Measurements from ENCODE around the gene RNF167. TPM values are rescaled to one million over a fixed set of nuclear protein-coding genes. Genes with fewer than 3 reads are reported as not detected.

Gene RNF167
- total and polyA plus RNA-seq, 2 of the 8 experiments (the other 6 are each of a cell fraction or from before 2014, with no cell fraction given), result 140 to 281 TPM

- Histone ChIP-seq H3K14ac (ENCODE audit: insufficient read length) (peak within 1 kb of the TSS; percentile 29), H3K4me2 (ENCODE audit: insufficient read depth in 1 of 2, low read depth in 2 of 2, low read length in 2 of 2) (peak within 1 kb of the TSS; percentile 92 to 99), H4K91ac (replicated peaks; ENCODE audit: insufficient read length, low read length) (peak within 1 kb of the TSS; percentile 97), H2BK5ac (ENCODE audit: low read depth, low read length) (peak within 1 kb of the TSS; percentile 99), H2BK120ac (replicated peaks; ENCODE audit: low read depth, low read length) (no peak within 1 kb of the TSS), H4K5ac (ENCODE audit: insufficient read length, low read depth, low read length) (peak within 1 kb of the TSS; percentile 95), H3K4me1 (replicated peaks in 1 of 4; ENCODE audit: control insufficient read depth in 3 of 4, insufficient read depth in 4 of 4, low read length in 3 of 4) (peaks cover 2 to 16% (median 9%) of the 10 kb centered on the region in 4 experiments), H3K9ac (replicated peaks in 1 of 4; ENCODE audit: extremely low read depth in 1 of 4, low read depth in 3 of 4, low read length in 3 of 4) (peak within 1 kb of the TSS; percentile 86 to 98 (median 92)), H3K4ac (replicated peaks; ENCODE audit: insufficient read length, low read depth, low read length) (peak within 1 kb of the TSS; percentile 76), H2AFZ (ENCODE audit: low read length) (no peak within 1 kb of the TSS), H3K27ac (ENCODE audit: low read depth, low read length) (peak within 1 kb of the TSS; percentile 96), H3K79me1 (ENCODE audit: low read depth, low read length) (peaks cover 3% of the 10 kb centered on the region; the same call in 1 of the 2 replicates), H3K36me3 (ENCODE audit: control insufficient read depth in 2 of 4, insufficient read depth in 4 of 4, low read length in 3 of 4) (peaks cover 0 to 11% (median 0%) of the 10 kb centered on the region in 4 experiments; a peak in 1 of 8 replicates), H2BK20ac (ENCODE audit: low read length) (peak within 1 kb of the TSS; percentile 48; the same call in 1 of the 2 replicates), H2AK5ac (ENCODE audit: low read depth, low read length) (peak within 1 kb of the TSS; percentile 75), H2BK12ac (ENCODE audit: low read depth, low read length) (peak within 1 kb of the TSS; percentile 99), H4K8ac (ENCODE audit: extremely low read depth, insufficient read depth, low read length) (peak within 1 kb of the TSS; percentile 97), H3K4me3 (ENCODE audit: extremely low read depth in 1 of 4, insufficient read depth in 2 of 4, low read depth in 3 of 4, low read length in 4 of 4) (peak within 1 kb of the TSS; percentile 71 to 90 (median 85)), H3K18ac (ENCODE audit: extremely low read depth, low read length) (peak within 1 kb of the TSS; percentile 100), H2BK15ac (ENCODE audit: low read length) (peak within 1 kb of the TSS; percentile 99; the same call in 1 of the 2 replicates), H4K20me1 (replicated peaks in 1 of 2; ENCODE audit: control insufficient read depth in 1 of 2, insufficient read depth in 2 of 2, low read length in 2 of 2) (peaks cover 2 to 6% of the 10 kb centered on the region in 2 experiments), H3K9me3 (ENCODE audit: insufficient read depth in 2 of 2, low read depth in 1 of 2, low read length in 1 of 2) (no peaks in the 10 kb centered on the region), H3K23ac (ENCODE audit: insufficient read length) (no peak within 1 kb of the TSS), H3K56ac (replicated peaks; ENCODE audit: insufficient read length, low read depth, low read length) (peak within 1 kb of the TSS; percentile 83), H3K23me2 (ENCODE audit: low read depth, low read length) (peaks cover 19% of the 10 kb centered on the region; the same call in 1 of the 2 replicates), H3K27me3 (replicated peaks in 1 of 4; ENCODE audit: control insufficient read depth in 3 of 4, extremely low read depth in 1 of 4, insufficient read depth in 3 of 4, low read length in 3 of 4) (peaks cover 0 to 4% (median 2%) of the 10 kb centered on the region in 4 experiments; a peak in 3 of 7 replicates), H3K79me2 (ENCODE audit: control insufficient read depth in 1 of 2, insufficient read depth in 2 of 2, low read length in 2 of 2) (peaks cover 0 to 16% of the 10 kb centered on the region in 2 experiments; a peak in 2 of 4 replicates)
- DNase-seq (ENCODE audit: low read depth in 1 of 2, low spot score in 2 of 2), result peak; percentile 90 to 98
- POLR2A ChIA-PET (ENCODE audit: partially characterized antibody), result interaction anchor here (0.7 to 32.4 kb wide), 23 partner anchors 11 to 185 kb away, joined by 3 to 987 read pairs (median 4); partner anchors contain the start of genes C17orf107, CAMTA2, ENO3 and INCA1
- CTCF ChIA-PET (ENCODE audit: partially characterized antibody), result interaction anchor here (0.6 to 7.3 kb wide), 10 partner anchors 10 to 197 kb away, joined by 3 to 41 read pairs (median 5); partner anchors contain the start of genes ENO3, PFN1 and SLC25A11
- FAIRE-seq, result no peak
- WGBS, 2 experiments (ENCODE audit: extremely low coverage in 1 of 2, insufficient coverage in 1 of 2, insufficient read length in 1 of 2, insufficient replicate concordance in 2 of 2, low coverage in 1 of 2, low lambda C conversion rate in 2 of 2, missing lambda C conversion rate in 1 of 2), result 3% methylated on average over 65 of the region's 66 CpGs; no CpG with 5 or more reads in 1 of the 2 experiments
- TF ChIP-seq RBBP5 (IDR thresholded peaks at IDR 0.05; ENCODE audit: borderline replicate concordance, low read depth, low read length), result peak; percentile 11; the same call in 1 of the 2 replicates
- peak; percentile 82 to 94 for TF ChIP-seq POLR2A (IDR thresholded peaks at IDR 0.05; ENCODE audit: control extremely low read depth in 1 of 2, low read depth in 2 of 2, low read length in 2 of 2)
- TF ChIP-seq SIRT6 (IDR thresholded peaks at IDR 0.05; ENCODE audit: low read length), result no peak
- no peak for TF ChIP-seq BRCA1 (IDR thresholded peaks at IDR 0.05; ENCODE audit: low read depth, low read length)
- TF ChIP-seq ZNF274 (IDR thresholded peaks at IDR 0.05; ENCODE audit: borderline replicate concordance, extremely low read depth, low read length), result no peak
- peak in 1 of 2 experiments; percentile 28; a peak in 1 of 3 replicates for TF ChIP-seq EP300 (IDR thresholded peaks at IDR 0.05; ENCODE audit: borderline replicate concordance in 1 of 2, low read depth in 2 of 2, low read length in 2 of 2)
- peak; percentile 64; the same call in 1 of the 2 replicates for TF ChIP-seq TEAD4 (IDR thresholded peaks at IDR 0.05; ENCODE audit: low read depth, low read length)
- TF ChIP-seq SAP30 (IDR thresholded peaks at IDR 0.05; ENCODE audit: insufficient read depth, insufficient replicate concordance, low read length), result peak; percentile 81
- TF ChIP-seq TBP (IDR thresholded peaks at IDR 0.05; ENCODE audit: low read depth, low read length), result peak; percentile 69
- no peak for TF ChIP-seq JUND (IDR thresholded peaks at IDR 0.05; ENCODE audit: low read length)
Measured at GRCh38 chr17:4967539-4968485, 27.7 kb downstream of the RNF167 start, which contains the start of gene SPAG7. Gene SPAG7, minus strand, starts transcription at chr17:4967817. Its CDS starts 13 bp downstream, at chr17:4967804.
